ENCODE measurements around the gene LSAMP.

Gene LSAMP

DNA sequence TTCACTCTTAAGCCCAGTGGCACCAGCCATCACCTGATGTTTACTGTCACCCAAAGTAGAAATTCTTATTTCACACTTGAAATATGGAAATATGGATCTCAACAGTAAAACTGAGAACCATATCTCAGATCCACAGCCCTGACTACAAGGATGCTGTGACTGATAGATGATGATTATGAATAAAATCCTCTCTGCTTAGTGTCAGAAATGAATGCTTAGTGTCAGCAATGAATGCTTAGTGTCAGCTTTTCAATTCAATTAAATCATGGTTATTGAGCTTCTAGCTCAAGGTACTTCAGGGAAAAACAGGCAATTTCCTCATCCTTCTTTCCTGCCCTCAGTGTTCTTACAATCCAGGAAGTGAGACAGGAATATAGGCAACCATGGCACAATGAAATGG is 392.3 kb downstream of the LSAMP start:
- DNase-seq (ENCODE audit: low read depth): no peak

- DNase-seq (ENCODE audit: low read depth): no peak
Measured at GRCh38 chr3:116052602-116053001, 392.7 kb downstream of the LSAMP start.

- DNase-seq (ENCODE audit: low read depth): no peak
Measured at GRCh38 chr3:116051586-116051985, 393.7 kb downstream of the LSAMP start.

DNA sequence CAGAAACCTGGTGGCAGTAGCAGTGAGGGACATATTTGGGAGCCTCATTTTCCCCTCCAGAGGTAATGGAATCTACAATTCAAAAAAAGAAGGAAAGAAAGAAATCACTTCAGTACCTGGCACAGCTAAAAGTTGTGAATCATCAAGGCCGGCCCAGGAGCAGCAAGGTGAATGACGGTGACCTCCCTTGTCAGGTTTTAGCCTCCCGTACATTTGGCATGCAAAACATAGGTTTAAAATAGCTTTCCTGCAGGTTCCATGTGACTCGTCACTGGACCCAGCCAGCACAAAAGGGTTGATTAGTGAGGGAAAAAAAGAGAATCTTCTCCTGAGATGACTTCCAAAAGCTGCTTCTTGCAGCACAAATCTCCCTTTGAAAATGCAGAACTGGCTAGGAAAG is 394.2 kb downstream of the LSAMP start:
- no peak for DNase-seq (ENCODE audit: low read depth)

GRCh38 chr3:116050311-116050915 is 394.9 kb downstream of the LSAMP start:
- DNase-seq (ENCODE audit: low read depth): no peak

- no peak for DNase-seq (ENCODE audit: low read depth)
Measured at GRCh38 chr3:116048991-116049390, 396.3 kb downstream of the LSAMP start.

DNA sequence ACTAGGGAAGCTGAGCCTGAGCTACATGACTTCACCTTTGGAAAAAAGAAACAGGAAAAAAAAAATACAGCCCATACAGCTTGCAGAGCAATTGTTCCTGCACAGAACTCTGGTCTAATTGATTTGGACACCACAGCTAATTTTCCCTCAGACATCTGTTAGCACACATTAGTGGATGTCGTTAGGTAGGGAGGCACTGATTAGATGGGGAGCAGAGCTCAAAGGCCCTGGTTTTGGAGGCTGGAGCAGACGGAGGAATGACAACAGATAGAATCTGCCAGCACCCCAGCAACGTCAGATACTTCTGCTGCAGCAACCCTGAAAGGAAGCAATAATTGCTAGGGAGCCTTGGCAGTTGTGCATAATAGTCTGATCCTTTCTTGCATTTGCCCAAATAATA is 398.9 kb downstream of the LSAMP start:
- no peak for DNase-seq (ENCODE audit: low read depth)

GRCh38 chr3:116045314-116045713 is 400.0 kb downstream of the LSAMP start:
- DNase-seq (ENCODE audit: low read depth): no peak

DNA sequence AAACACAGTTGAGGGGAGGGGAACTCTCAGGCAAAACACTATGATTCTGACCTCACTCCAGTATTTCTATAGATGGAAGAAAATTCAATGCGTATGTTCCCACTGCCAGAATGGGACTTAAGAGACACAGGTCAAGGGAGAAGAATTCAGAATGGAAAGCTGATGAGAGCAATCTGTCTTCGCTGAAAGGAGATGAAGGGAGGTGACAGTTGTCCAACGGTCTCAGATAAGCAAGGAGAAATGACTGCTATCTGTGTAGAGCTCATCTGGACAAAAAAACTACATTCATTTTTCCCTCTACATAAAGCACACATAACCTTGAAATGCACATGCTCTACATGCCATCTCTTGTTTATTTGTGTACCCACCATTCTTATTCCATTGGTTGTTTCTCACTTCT is 405.1 kb downstream of the LSAMP start:
- no peak for DNase-seq (ENCODE audit: low read depth)

- DNase-seq (ENCODE audit: low read depth): no peak
Measured at GRCh38 chr3:116039651-116039985, 405.7 kb downstream of the LSAMP start.

GRCh38 chr3:116038968-116039650 is 406.2 kb downstream of the LSAMP start:
- DNase-seq (ENCODE audit: low read depth): no peak

DNA sequence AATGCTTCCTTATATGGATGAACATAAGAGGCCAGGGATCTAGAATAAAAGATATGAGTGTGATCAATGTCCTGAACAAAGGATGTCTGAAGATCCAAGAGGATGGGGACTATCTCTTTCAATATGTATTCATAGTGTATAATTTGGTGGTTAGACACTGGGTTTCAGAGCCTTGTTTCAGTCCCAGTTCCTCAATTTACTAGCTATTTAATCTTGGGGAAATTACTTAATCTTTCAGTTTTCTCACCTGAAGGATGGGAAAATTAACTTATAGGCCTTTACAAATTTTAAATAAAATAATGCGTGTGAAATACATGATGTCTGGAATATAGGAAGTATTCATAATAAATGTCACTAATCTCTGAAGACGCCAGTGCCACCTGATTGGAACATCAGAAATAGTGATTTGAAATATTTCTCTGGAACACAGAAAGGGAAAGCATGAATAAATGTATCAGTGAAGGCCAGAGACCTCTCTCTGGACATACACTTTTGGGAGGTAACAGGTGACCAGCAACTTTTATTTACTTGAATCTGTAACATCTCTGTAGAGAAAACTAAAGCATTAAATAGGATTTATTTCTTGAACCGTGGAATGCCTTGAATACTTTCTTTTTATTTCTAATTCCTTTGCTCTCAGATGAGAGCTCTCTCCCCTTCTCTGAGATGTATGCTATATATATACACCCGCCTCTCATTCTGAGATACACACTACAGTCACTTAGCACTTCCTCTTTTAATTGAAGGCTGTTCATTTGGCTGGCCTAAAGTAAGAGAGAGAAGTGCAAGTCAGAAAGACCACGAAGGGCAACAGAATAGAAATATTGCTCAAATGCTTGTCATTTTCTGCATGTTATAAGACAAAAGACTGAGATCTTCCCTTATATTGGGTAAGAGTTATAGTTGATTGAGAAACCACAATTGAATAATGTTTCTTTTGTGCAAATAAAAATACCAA is 407.1 kb downstream of the LSAMP start:
- no peak for DNase-seq (ENCODE audit: low read depth)

DNA sequence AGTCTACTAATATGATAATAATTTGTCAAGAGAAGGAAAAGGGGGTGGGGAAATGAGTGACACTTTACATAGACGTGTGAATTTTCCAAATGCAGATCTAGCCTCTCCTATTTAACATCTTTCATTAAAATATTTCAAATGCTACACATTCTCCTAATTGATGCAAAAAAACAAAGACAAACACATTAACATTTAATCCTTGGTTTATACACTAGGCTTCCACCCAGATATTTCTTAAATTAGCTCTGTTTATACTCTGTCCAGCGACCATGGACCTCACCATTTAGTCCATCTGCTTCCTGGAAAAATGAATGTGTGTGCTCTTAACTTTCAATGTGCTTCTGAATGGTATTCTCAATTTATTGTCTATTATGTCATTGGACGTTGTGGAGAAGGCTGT is 409.9 kb downstream of the LSAMP start:
- DNase-seq (ENCODE audit: low read depth): no peak

GRCh38 chr3:116034794-116035193 is 410.5 kb downstream of the LSAMP start:
- no peak for DNase-seq (ENCODE audit: low read depth)

DNA sequence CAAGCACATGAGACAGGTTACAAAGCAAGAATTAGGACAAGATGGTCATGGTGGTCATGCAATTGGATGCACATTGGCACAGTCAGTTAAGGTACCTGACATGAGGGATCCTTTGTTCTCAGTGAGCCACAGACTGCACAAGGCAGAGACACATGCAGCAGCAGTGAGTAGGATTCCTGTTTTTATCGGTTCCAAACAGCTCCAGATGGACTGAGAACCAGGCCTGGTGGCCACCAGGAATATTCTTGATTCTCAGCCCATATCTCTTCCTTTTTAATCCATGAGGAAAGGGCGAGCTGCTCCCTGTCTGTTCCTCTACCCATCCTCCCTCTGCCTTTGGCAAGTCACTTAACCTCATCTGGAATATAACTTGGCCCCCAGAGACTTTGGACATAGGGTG is 411.2 kb downstream of the LSAMP start:
- no peak for DNase-seq (ENCODE audit: low read depth)

DNA sequence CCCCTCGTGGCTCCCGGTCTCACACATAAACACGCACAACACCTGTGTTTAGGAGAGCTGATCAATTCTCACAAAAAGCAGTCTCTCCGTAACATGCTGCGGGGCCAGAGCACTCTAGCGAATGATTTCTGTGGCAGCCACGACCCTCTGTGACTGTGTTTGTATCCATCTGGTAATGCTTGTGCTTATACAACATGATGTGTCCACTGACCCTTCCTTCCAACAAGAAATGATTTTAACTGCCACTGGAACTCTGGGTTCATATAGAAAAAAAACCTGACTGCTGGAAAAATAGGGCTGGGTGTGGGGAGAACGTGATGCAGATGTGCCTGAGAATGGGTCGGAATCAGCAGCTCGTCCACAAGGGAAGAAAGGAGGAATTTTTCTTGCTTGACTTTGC is 411.8 kb downstream of the LSAMP start:
- DNase-seq (ENCODE audit: low read depth): no peak

DNA sequence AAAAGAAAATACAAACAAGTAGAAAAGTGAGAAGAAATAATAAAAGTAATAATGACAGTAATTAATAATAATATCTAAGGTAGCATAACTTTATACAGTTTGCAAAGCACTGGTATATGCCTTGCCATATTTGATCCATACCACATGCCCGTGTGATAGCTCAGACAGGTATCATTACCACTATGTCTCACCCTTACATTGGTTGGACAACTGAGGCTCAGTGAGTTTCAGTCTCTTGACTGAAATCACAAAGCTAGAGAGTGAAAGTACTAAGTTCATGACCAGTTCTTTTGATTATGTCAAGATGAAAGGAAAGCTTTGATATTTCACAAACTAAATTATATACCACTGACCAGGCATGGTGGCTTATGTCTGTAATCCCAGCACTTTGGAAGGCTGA is 413.1 kb downstream of the LSAMP start:
- no peak for DNase-seq (ENCODE audit: low read depth)

DNA sequence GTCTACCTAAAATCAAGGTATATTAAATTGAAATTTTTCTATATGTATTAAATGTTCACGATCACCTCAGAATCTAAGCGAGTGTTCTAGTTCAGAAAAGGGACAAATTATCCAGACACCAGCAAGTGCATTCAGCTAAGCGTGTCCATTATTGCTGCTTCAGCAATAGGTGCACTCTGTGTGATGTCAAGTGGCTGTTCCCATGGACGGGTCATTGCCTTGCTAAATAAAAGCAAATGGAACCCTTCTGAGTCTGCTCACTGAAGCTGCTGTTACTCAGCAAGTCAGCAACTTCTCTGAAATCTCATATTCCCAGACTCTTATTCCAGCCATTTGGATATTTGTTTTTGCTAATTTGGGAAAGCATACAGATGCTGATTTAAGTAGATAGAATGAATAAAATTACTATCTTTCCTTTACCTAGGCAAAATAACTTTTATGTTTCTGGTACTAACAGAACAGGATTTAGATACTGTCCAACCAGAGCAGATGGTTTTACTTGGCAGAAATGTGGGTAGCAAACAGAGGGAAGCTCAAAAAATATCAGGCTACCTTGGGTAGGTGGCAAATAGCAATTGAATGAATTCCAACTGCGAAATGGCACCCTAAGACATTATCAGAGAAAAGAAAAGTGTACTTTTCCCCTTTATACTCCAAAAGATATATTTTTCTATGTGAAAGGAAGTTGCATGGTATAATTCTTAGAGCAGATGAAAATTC is 415.0 kb downstream of the LSAMP start:
- no peak for DNase-seq (ENCODE audit: low read depth)

DNA sequence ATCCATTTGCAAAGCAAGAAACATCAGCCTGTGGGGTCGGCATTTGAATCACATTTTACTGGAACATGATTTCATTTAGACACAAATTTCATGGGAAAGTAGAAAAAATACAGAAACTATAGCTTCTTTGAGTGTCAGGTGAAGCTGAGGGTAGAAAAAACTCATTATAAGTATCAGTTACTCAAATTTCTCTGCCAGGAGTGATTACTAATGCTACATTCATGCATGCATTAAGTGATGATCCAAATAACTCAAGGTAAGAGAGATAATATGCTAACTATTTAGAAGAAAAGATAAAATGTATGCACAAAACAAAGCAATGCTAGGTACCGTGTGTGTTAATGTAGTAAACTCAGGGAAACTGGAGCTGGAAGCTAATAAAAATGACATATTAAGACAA is 416.0 kb downstream of the LSAMP start:
- no peak for DNase-seq (ENCODE audit: low read depth)

GRCh38 chr3:116028157-116028556 is 417.1 kb downstream of the LSAMP start:
- DNase-seq (ENCODE audit: low read depth): no peak

DNA sequence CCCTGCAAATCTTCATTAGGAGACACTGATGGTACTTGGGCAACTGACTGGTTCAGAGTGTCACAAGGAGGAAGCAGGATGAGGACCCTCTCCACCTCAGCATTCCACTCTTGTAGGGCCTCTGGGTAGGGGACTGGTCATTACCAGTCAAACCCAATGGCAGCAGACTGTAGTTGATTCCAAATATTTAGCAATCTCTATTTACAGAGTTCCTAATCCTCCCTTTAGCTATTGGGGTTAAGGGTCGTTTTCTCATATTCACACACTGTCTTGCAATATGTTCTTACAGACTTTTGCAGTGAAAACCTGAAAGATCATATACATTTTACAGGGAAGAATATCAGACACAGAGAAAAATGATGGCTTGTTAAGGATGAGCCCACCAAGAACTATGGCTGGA is 424.3 kb downstream of the LSAMP start:
- DNase-seq (ENCODE audit: low read depth): no peak

DNA sequence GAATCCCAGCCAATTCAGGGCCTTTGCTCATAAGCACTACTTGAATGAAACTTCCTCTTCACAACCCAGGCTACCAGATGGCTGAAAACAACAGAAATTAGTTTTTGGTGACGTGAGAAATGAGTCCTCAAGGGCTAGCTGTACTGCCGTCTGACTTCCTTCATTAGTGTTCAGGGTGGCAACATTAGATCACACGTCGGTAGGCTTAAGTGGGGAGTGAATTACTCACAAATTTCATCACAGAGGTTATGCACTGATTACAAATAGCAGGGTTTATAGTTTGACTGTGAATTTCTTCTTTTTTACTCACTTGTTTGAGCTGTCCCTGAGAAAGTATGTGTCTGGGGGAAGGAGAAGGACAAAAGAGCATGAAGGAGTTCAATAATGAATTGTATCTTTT is 424.8 kb downstream of the LSAMP start:
- DNase-seq (ENCODE audit: low read depth): no peak

Measured in CMK (cell line).